ENCODE measurements around the gene GLIS2.

The GLIS2 gene

GRCh38 chr16:4293822-4294457 lies 21.9 kb upstream of the GLIS2 start:
- H3K4me2 ChIP-seq = peak overlapping the region; percentile 55
- peaks cover 63% of the 10 kb centered on the region for H3K4me1 ChIP-seq
- peak overlapping the region; percentile 33 for H3K27ac ChIP-seq
- H3K27me3 ChIP-seq = no peaks in the 10 kb centered on the region
- no peaks in the 10 kb centered on the region for H3K9me3 ChIP-seq
- peaks cover 19% of the 10 kb centered on the region; the same call in 1 of the 2 replicates for H4K20me1 ChIP-seq
- TF ChIP-seq Cebpa-rat (IDR thresholded peaks at IDR 0.05) = no peak
- H3K9ac ChIP-seq = peak overlapping the region; percentile 54; the same call in 1 of the 2 replicates
- H3K36me3 ChIP-seq = peaks cover 11% of the 10 kb centered on the region
- no peak overlapping the region for H3K4me3 ChIP-seq

- H4K20me1 ChIP-seq = peaks cover 19% of the 10 kb centered on the region; the same call in 1 of the 2 replicates
- H3K4me2 ChIP-seq = no peak overlapping the region; the same call in 1 of the 2 replicates
- H3K27ac ChIP-seq = no peak overlapping the region
Measured at GRCh38 chr16:4295581-4295980, 20.3 kb upstream of the GLIS2 start.

GRCh38 chr16:4297480-4297879 lies 18.4 kb upstream of the GLIS2 start:
- H3K36me3 ChIP-seq = peaks cover 36% of the 10 kb centered on the region
- H3K4me3 ChIP-seq = no peak overlapping the region
- H3K27ac ChIP-seq = no peak overlapping the region
- peaks cover 19% of the 10 kb centered on the region; the same call in 1 of the 2 replicates for H4K20me1 ChIP-seq
- no peaks in the 10 kb centered on the region for H3K27me3 ChIP-seq
- 0 out of 2 replicates have a peak overlapping the region, but pooled peaks have one; percentile 8 for H3K9ac ChIP-seq
- no peaks in the 10 kb centered on the region for H3K9me3 ChIP-seq
- no peak overlapping the region for H3K4me2 ChIP-seq
- no peak for TF ChIP-seq Cebpa-rat (IDR thresholded peaks at IDR 0.05)
- H3K4me1 ChIP-seq = peaks cover 38% of the 10 kb centered on the region

More at GRCh38 chr16:4295581-4295980, 20.3 kb upstream of the GLIS2 start:
- Histone ChIP-seq H3K36me3 (peaks cover 20% of the 10 kb centered on the region), H3K4me3 (no peak overlapping the region), H3K9me3 (no peaks in the 10 kb centered on the region), H3K9ac (no peak overlapping the region), H3K27me3 (no peaks in the 10 kb centered on the region), H3K4me1 (peaks cover 51% of the 10 kb centered on the region)
- no peak for TF ChIP-seq Cebpa-rat (IDR thresholded peaks at IDR 0.05)

GRCh38 chr16:4298761-4299522 lies 16.9 kb upstream of the GLIS2 start:
- TF ChIP-seq Cebpa-rat (IDR thresholded peaks at IDR 0.05) = no peak
- Histone ChIP-seq H4K20me1 (peaks cover 11% of the 10 kb centered on the region; the same call in 1 of the 2 replicates), H3K4me3 (no peak overlapping the region), H3K27ac (no peak overlapping the region), H3K9ac (no peak overlapping the region), H3K4me2 (no peak overlapping the region), H3K4me1 (peaks cover 30% of the 10 kb centered on the region), H3K36me3 (peaks cover 51% of the 10 kb centered on the region), H3K9me3 (no peaks in the 10 kb centered on the region), H3K27me3 (no peaks in the 10 kb centered on the region)

- Histone ChIP-seq H3K9ac (no peak overlapping the region), H3K9me3 (no peaks in the 10 kb centered on the region), H3K27ac (no peak overlapping the region), H4K20me1 (0 out of 2 replicates have a peak, but pooled peaks cover 6% of the 10 kb centered on the region), H3K27me3 (no peaks in the 10 kb centered on the region), H3K4me1 (peaks cover 38% of the 10 kb centered on the region), H3K36me3 (peaks cover 59% of the 10 kb centered on the region), H3K4me2 (no peak overlapping the region), H3K4me3 (no peak overlapping the region)
- no peak for TF ChIP-seq Cebpa-rat (IDR thresholded peaks at IDR 0.05)
Measured at GRCh38 chr16:4301177-4301576, 14.7 kb upstream of the GLIS2 start.

GRCh38 chr16:4301968-4302367 lies 13.9 kb upstream of the GLIS2 start:
- TF ChIP-seq Cebpa-rat (IDR thresholded peaks at IDR 0.05) = no peak
- H4K20me1 ChIP-seq = 0 out of 2 replicates have a peak, but pooled peaks cover 3% of the 10 kb centered on the region

GRCh38 chr16:4303973-4304372 lies 11.9 kb upstream of the GLIS2 start:
- peak overlapping the region; percentile 49; the same call in 1 of the 2 replicates for H3K27ac ChIP-seq
- H3K36me3 ChIP-seq = peaks cover 48% of the 10 kb centered on the region

More at GRCh38 chr16:4301968-4302367, 13.9 kb upstream of the GLIS2 start:
- H3K27me3 ChIP-seq = no peaks in the 10 kb centered on the region
- H3K4me3 ChIP-seq = no peak overlapping the region
- H3K9ac ChIP-seq = no peak overlapping the region
- no peaks in the 10 kb centered on the region for H3K9me3 ChIP-seq
- H3K27ac ChIP-seq = no peak overlapping the region
- H3K4me1 ChIP-seq = peaks cover 43% of the 10 kb centered on the region
- H3K4me2 ChIP-seq = no peak overlapping the region
- peaks cover 59% of the 10 kb centered on the region for H3K36me3 ChIP-seq

GRCh38 chr16:4306470-4307214 lies 9.2 kb upstream of the GLIS2 start:
- H4K20me1 ChIP-seq = no peaks in the 10 kb centered on the region
- H3K4me3 ChIP-seq = peak overlapping the region; percentile 72
- H3K36me3 ChIP-seq = peaks cover 31% of the 10 kb centered on the region
- peak overlapping the region; percentile 96 for H3K4me2 ChIP-seq
- no peak for TF ChIP-seq Cebpa-rat (IDR thresholded peaks at IDR 0.05)
- H3K9ac ChIP-seq = peak overlapping the region; percentile 84
- H3K27me3 ChIP-seq = no peaks in the 10 kb centered on the region
- peak overlapping the region; percentile 92 for H3K27ac ChIP-seq
- peaks cover 65% of the 10 kb centered on the region for H3K4me1 ChIP-seq
- H3K9me3 ChIP-seq = no peaks in the 10 kb centered on the region

More at GRCh38 chr16:4303973-4304372, 11.9 kb upstream of the GLIS2 start:
- Histone ChIP-seq H3K27me3 (no peaks in the 10 kb centered on the region), H3K9me3 (no peaks in the 10 kb centered on the region), H3K4me2 (peak overlapping the region; percentile 22; the same call in 1 of the 2 replicates), H3K4me3 (no peak overlapping the region), H3K4me1 (peaks cover 48% of the 10 kb centered on the region), H4K20me1 (no peaks in the 10 kb centered on the region), H3K9ac (peak overlapping the region; percentile 24; the same call in 1 of the 2 replicates)
- no peak for TF ChIP-seq Cebpa-rat (IDR thresholded peaks at IDR 0.05)

GRCh38 chr16:4307215-4308037 lies 8.4 kb upstream of the GLIS2 start:
- no peaks in the 10 kb centered on the region for H3K27me3 ChIP-seq
- peak overlapping the region; percentile 84 for H3K9ac ChIP-seq
- peaks cover 24% of the 10 kb centered on the region for H3K36me3 ChIP-seq
- H3K9me3 ChIP-seq = no peaks in the 10 kb centered on the region
- H3K4me2 ChIP-seq = peak overlapping the region; percentile 96
- H3K27ac ChIP-seq = peak overlapping the region; percentile 92
- no peaks in the 10 kb centered on the region for H4K20me1 ChIP-seq
- TF ChIP-seq Cebpa-rat (IDR thresholded peaks at IDR 0.05) = no peak
- H3K4me3 ChIP-seq = peak overlapping the region; percentile 72
- peaks cover 65% of the 10 kb centered on the region for H3K4me1 ChIP-seq

Measured in BLaER1 (cell line).